H9 (cell line): ENCODE data around the gene PCNX2. TPM values are rescaled to one million over a fixed set of nuclear protein-coding genes. Genes with fewer than 3 reads are reported as not detected.

Experiments
- DNase-seq: peaks from one replicate; pipeline ENCODE4 v3.0.0-alpha.2; 2017
- H2AFZ ChIP-seq: one replicate; pipeline ENCODE4 v1.6.1; 2013; ENCODE audit warnings: mild to moderate bottlenecking, low read length, control low read depth, moderate library complexity
- H2AK5ac ChIP-seq: 2 replicates; pipeline ENCODE4 v1.6.1; 2013; ENCODE audit warnings: low read length, control low read depth, mixed read lengths; ENCODE audit not compliant: insufficient read length
- H2BK120ac ChIP-seq: one replicate; pipeline ENCODE4 v1.6.1; 2013; ENCODE audit warnings: low read depth, mild to moderate bottlenecking, low read length, control low read depth, inconsistent platforms; ENCODE audit not compliant: poor library complexity, severe bottlenecking
- H2BK12ac ChIP-seq: 2 replicates; pipeline ENCODE4 v1.6.1; 2013; ENCODE audit warnings: low read length, control low read depth, mixed read lengths, low read depth; ENCODE audit not compliant: insufficient read length
- H2BK15ac ChIP-seq: 2 replicates; pipeline ENCODE4 v1.6.1; 2013; ENCODE audit warnings: low read depth, low read length, control low read depth
- H2BK20ac ChIP-seq: one replicate; pipeline ENCODE4 v1.6.1; 2013; ENCODE audit warnings: low read depth, mild to moderate bottlenecking, low read length, control low read depth, inconsistent platforms; ENCODE audit not compliant: poor library complexity, severe bottlenecking
- H2BK5ac ChIP-seq: 2 replicates; pipeline ENCODE4 v1.6.1; 2013; ENCODE audit warnings: low read length, control low read depth, mixed read lengths; ENCODE audit not compliant: insufficient read length
- H3K14ac ChIP-seq: 2 replicates; pipeline ENCODE4 v1.6.1; 2013; ENCODE audit warnings: low read length, control low read depth; ENCODE audit not compliant: insufficient read depth
- H3K18ac ChIP-seq: 2 replicates; pipeline ENCODE4 v1.6.1; 2013; ENCODE audit warnings: low read depth, mild to moderate bottlenecking, mixed read lengths, low read length, control low read depth; ENCODE audit not compliant: insufficient read length
- H3K23ac ChIP-seq: 2 replicates; pipeline ENCODE4 v1.6.1; 2013; ENCODE audit warnings: low read length, control low read depth, mixed read lengths, low read depth; ENCODE audit not compliant: insufficient read length
- H3K23me2 ChIP-seq: 2 replicates; pipeline ENCODE4 v1.6.1; 2013; ENCODE audit warnings: low read depth, mild to moderate bottlenecking, mixed read lengths, low read length, control low read depth; ENCODE audit not compliant: insufficient read length, poor library complexity, severe bottlenecking
- H3K27ac ChIP-seq: 2 replicates; pipeline ENCODE4 v1.5.1; 2013; ENCODE audit warnings: low read length, control low read depth, mixed read lengths, low read depth; ENCODE audit not compliant: insufficient read length
- H3K27me3 ChIP-seq: 2 replicates; pipeline ENCODE4 v1.6.1; 2013; ENCODE audit warnings: low read length, control low read depth, inconsistent platforms; ENCODE audit not compliant: insufficient read depth
- H3K4ac ChIP-seq: 2 replicates; pipeline ENCODE4 v1.6.1; 2013; ENCODE audit warnings: low read depth, mild to moderate bottlenecking, control low read depth, inconsistent platforms, low read length, moderate library complexity
- H3K4me1 ChIP-seq: 2 replicates; pipeline ENCODE4 v1.6.1; 2013; ENCODE audit warnings: low read length, control low read depth, inconsistent platforms; ENCODE audit not compliant: insufficient read depth
- H3K4me2 ChIP-seq: 2 replicates; pipeline ENCODE4 v1.6.1; 2013; ENCODE audit warnings: low read length, control low read depth, mixed read lengths; ENCODE audit not compliant: insufficient read length, insufficient read depth
- H3K56ac ChIP-seq: 2 replicates; pipeline ENCODE4 v1.6.1; 2013; ENCODE audit warnings: low read depth, mild to moderate bottlenecking, mixed read lengths, low read length, control low read depth; ENCODE audit not compliant: insufficient read length
- H3K79me1 ChIP-seq: 2 replicates; pipeline ENCODE4 v1.6.1; 2013; ENCODE audit warnings: low read depth, mild to moderate bottlenecking, moderate library complexity, low read length, control low read depth, inconsistent platforms; ENCODE audit not compliant: insufficient read depth, poor library complexity, severe bottlenecking
- H3K79me2 ChIP-seq: 2 replicates; pipeline ENCODE4 v1.6.1; 2013; ENCODE audit warnings: low read length, control low read depth, inconsistent platforms; ENCODE audit not compliant: insufficient read depth
- H3K9ac ChIP-seq: 2 replicates; pipeline ENCODE4 v1.6.1; 2013; ENCODE audit warnings: low read length, control low read depth, mixed read lengths; ENCODE audit not compliant: insufficient read length; ENCODE audit errors: extremely low read depth
- H3K9me3 ChIP-seq: one replicate; pipeline ENCODE4 v1.6.1; 2013; ENCODE audit warnings: low read depth, low read length, inconsistent platforms; ENCODE audit not compliant: control insufficient read depth
- H3T11ph ChIP-seq: one replicate; pipeline ENCODE4 v1.6.1; 2013; ENCODE audit warnings: mild to moderate bottlenecking, low read length, control low read depth, inconsistent platforms
- H4K20me1 ChIP-seq: one replicate; pipeline ENCODE4 v1.6.1; 2013; ENCODE audit not compliant: control insufficient read depth, insufficient read length, insufficient read depth
- H4K5ac ChIP-seq: 2 replicates; pipeline ENCODE4 v1.6.1; 2013; ENCODE audit warnings: low read depth, mild to moderate bottlenecking, mixed read lengths, low read length, control low read depth; ENCODE audit not compliant: insufficient read length
- H4K8ac ChIP-seq: replicated peaks from 2 replicates; pipeline ENCODE4 v1.6.1; 2013; ENCODE audit warnings: low read length, control low read depth, mixed read lengths, low read depth; ENCODE audit not compliant: insufficient read length
- H4K91ac ChIP-seq: 2 replicates; pipeline ENCODE4 v1.6.1; 2013; ENCODE audit warnings: low read depth, mild to moderate bottlenecking, moderate library complexity, mixed read lengths, low read length, control low read depth; ENCODE audit not compliant: insufficient read length
- H3K27ac Mint-ChIP-seq, 3 experiments: 2 replicates in 2 of 3; 3 replicates in 1 of 3; pipeline ENCODE4 v1.8.0; 2020 to 2021; ENCODE audit warnings: mixed read lengths in 3 of 3, mild to moderate bottlenecking in 1 of 3, moderate library complexity in 1 of 3
- H3K27me3 Mint-ChIP-seq: 2 replicates; pipeline ENCODE4 v1.8.0; 2021; ENCODE audit warnings: low read depth, mild to moderate bottlenecking, moderate library complexity, mixed read lengths
- H3K36me3 Mint-ChIP-seq, 3 experiments: 2 replicates in 2 of 3; 3 replicates in 1 of 3; pipeline ENCODE4 v1.8.0; 2020 to 2021; ENCODE audit warnings: low read depth in 3 of 3, mixed read lengths in 3 of 3; ENCODE audit not compliant: insufficient read depth in 1 of 3
- H3K4me1 Mint-ChIP-seq, 2 experiments: 2 replicates each; pipeline ENCODE4 v1.8.0; 2020; ENCODE audit warnings: mixed read lengths in 2 of 2
- H3K4me3 Mint-ChIP-seq, 2 experiments: 2 replicates in 1 of 2; 3 replicates in 1 of 2; pipeline ENCODE4 v1.8.0; 2020 to 2021; ENCODE audit warnings: mild to moderate bottlenecking in 2 of 2, mixed read lengths in 2 of 2, moderate library complexity in 1 of 2
- H3K9me3 Mint-ChIP-seq, 2 experiments: 2 replicates in 1 of 2; 3 replicates in 1 of 2; pipeline ENCODE4 v1.8.0; 2020; ENCODE audit warnings: mild to moderate bottlenecking in 2 of 2, mixed read lengths in 2 of 2, moderate library complexity in 1 of 2
- CTCF ChIP-seq: fragments of 200-600 bp; sonication (generic); conservative IDR thresholded peaks from 3 replicates; pipeline ENCODE4 v1.8.0; 2021; ENCODE audit warnings: antibody characterized with exemption, mild to moderate bottlenecking
- WGBS: extraction: QIAGEN DNeasy Blood & Tissue Kit; methylation state at CpG from one replicate; pipeline ENCODE4 v1.1.7; 2013; ENCODE audit warnings: missing lambda C conversion rate, low lambda C conversion rate, mixed read lengths; ENCODE audit not compliant: insufficient read length; ENCODE audit errors: extremely low coverage; 5-methylcytosine and 5-hydroxymethylcytosine counted together
- total RNA-seq: library from RNA; stranded (reverse); gene quantifications from 2 replicates; pipeline ENCODE4 v1.2.1, GENCODE V29; 2021

Gene PCNX2
- total RNA-seq, 1 experiment from 2014 or later = 45.1 TPM

- H3K4me1 ChIP-seq = no peaks in the 10 kb centered on the region
- peaks cover 26 to 42% (median 34%) of the 10 kb centered on the region in 3 experiments; a peak in 6 of 7 replicates for H3K36me3 Mint-ChIP-seq
- no peak for TF ChIP-seq CTCF
- no peak overlapping the region for H3K4me3 Mint-ChIP-seq
- no peak overlapping the region for H3K14ac ChIP-seq
- H3K9me3 Mint-ChIP-seq = no peaks in the 10 kb centered on the region
- no peak overlapping the region for H4K8ac ChIP-seq
- no peaks in the 10 kb centered on the region for H3K27me3 Mint-ChIP-seq
- H3K23ac ChIP-seq = no peak overlapping the region
- no peak overlapping the region for H3K9ac ChIP-seq
- H4K20me1 ChIP-seq = no peaks in the 10 kb centered on the region
- no peak overlapping the region for H3K4ac ChIP-seq
- H4K91ac ChIP-seq = no peak overlapping the region
- no peaks in the 10 kb centered on the region; the same call in 1 of the 2 replicates for H3K79me2 ChIP-seq
- no peak overlapping the region for H2BK5ac ChIP-seq
- H3T11ph ChIP-seq = no peak overlapping the region
- no peak overlapping the region for H2BK15ac ChIP-seq
- peaks cover 3% of the 10 kb centered on the region for H3K79me1 ChIP-seq
- no peaks in the 10 kb centered on the region for H3K27me3 ChIP-seq
- peak overlapping the region in 1 of 3 experiments; percentile 58; a peak in 2 of 7 replicates for H3K27ac Mint-ChIP-seq
- no peak overlapping the region for H3K4me2 ChIP-seq
- H3K4me1 Mint-ChIP-seq = peaks cover 0 to 9% of the 10 kb centered on the region in 2 experiments; a peak in 3 of 4 replicates
- H2AK5ac ChIP-seq = no peak overlapping the region
- H2BK20ac ChIP-seq = no peak overlapping the region
- DNase-seq = no peak
- no peaks in the 10 kb centered on the region for H3K23me2 ChIP-seq
- no peak overlapping the region for H3K18ac ChIP-seq
- H2BK12ac ChIP-seq = no peak overlapping the region
- no peak overlapping the region for H2BK120ac ChIP-seq
- no peak overlapping the region for H3K27ac ChIP-seq
- no peak overlapping the region for H4K5ac ChIP-seq
- no peak overlapping the region for H3K56ac ChIP-seq
- H3K9me3 ChIP-seq = no peaks in the 10 kb centered on the region
- WGBS = no CpG with 5 or more reads among the region's 1 CpG
- H2AFZ ChIP-seq = no peak overlapping the region
Observed at GRCh38 chr1:233211106-233211505, 84.4 kb downstream of the PCNX2 start.
